ENCODE data around the gene AHCYL2. TPM values are rescaled to one million over a fixed set of nuclear protein-coding genes. Genes with fewer than 3 reads are reported as not detected.
A peak's percentile ranks its signal among the peaks of the same experiment; 100 is the strongest.

The AHCYL2 gene
- total and polyA plus RNA-seq, 2 of the 8 experiments (the other 6 are each of a cell fraction or from before 2014, with no cell fraction given): 20.7 to 25.4 TPM

GRCh38 chr7:129213828-129214227 lies 11.0 kb upstream of the AHCYL2 start:
- H4K20me1 ChIP-seq (replicated peaks in 1 of 2; ENCODE audit: control insufficient read depth in 1 of 2, insufficient read depth in 2 of 2, low read length in 2 of 2): peaks cover 0 to 3% of the 10 kb centered on the region in 2 experiments
- H4K5ac ChIP-seq (ENCODE audit: insufficient read length, low read depth, low read length): no peak overlapping the region
- H4K91ac ChIP-seq (replicated peaks; ENCODE audit: insufficient read length, low read length): no peak overlapping the region
- H3K56ac ChIP-seq (replicated peaks; ENCODE audit: insufficient read length, low read depth, low read length): no peak overlapping the region
- DNase-seq (ENCODE audit: low read depth in 1 of 2, low spot score in 2 of 2): peak; percentile 43 to 66
- H3K36me3 ChIP-seq (ENCODE audit: control insufficient read depth in 2 of 4, insufficient read depth in 4 of 4, low read length in 3 of 4): peaks cover 11 to 28% (median 23%) of the 10 kb centered on the region in 4 experiments
- no peaks in the 10 kb centered on the region for H3K79me2 ChIP-seq (ENCODE audit: control insufficient read depth in 1 of 2, insufficient read depth in 2 of 2, low read length in 2 of 2)
- H3K27ac ChIP-seq (ENCODE audit: low read depth, low read length): no peak overlapping the region
- no peak overlapping the region for H3K4ac ChIP-seq (replicated peaks; ENCODE audit: insufficient read length, low read depth, low read length)
- no peak for FAIRE-seq
- no peak overlapping the region for H2BK12ac ChIP-seq (ENCODE audit: low read depth, low read length)
- H3K23ac ChIP-seq (ENCODE audit: insufficient read length): no peak overlapping the region
- no peak overlapping the region for H2BK15ac ChIP-seq (ENCODE audit: low read length)
- no peak overlapping the region for H2BK120ac ChIP-seq (replicated peaks; ENCODE audit: low read depth, low read length)
- ChIA-PET CTCF (ENCODE audit: partially characterized antibody) (interaction anchor here (0.8 to 10.6 kb wide), 25 partner anchors 10 to 310 kb away, joined by 3 to 258 read pairs (median 4); partner anchors contain the start of gene STRIP2), POLR2A (ENCODE audit: partially characterized antibody) (interaction anchor here (0.7 to 1.9 kb wide), 7 partner anchors 9 to 158 kb away, joined by 3 to 12 read pairs (median 3); partner anchors contain the start of genes AHCYL2 and SMO)
- no peak overlapping the region for H2AK5ac ChIP-seq (ENCODE audit: low read depth, low read length)
- peaks cover 3 to 16% of the 10 kb centered on the region in 2 experiments; a peak in 2 of 4 replicates for H3K9me3 ChIP-seq (ENCODE audit: insufficient read depth in 2 of 2, low read depth in 1 of 2, low read length in 1 of 2)
- no peaks in the 10 kb centered on the region for H3K23me2 ChIP-seq (ENCODE audit: low read depth, low read length)
- 0 out of 8 replicates have a peak overlapping the region, but pooled peaks of 1 of the 4 experiments have one; percentile 1 for H3K4me3 ChIP-seq (ENCODE audit: extremely low read depth in 1 of 4, insufficient read depth in 2 of 4, low read depth in 3 of 4, low read length in 4 of 4)
- no peaks in the 10 kb centered on the region for H3K27me3 ChIP-seq (replicated peaks in 1 of 4; ENCODE audit: control insufficient read depth in 3 of 4, extremely low read depth in 1 of 4, insufficient read depth in 3 of 4, low read length in 3 of 4)
- H3K9ac ChIP-seq (replicated peaks in 1 of 4; ENCODE audit: extremely low read depth in 1 of 4, low read depth in 3 of 4, low read length in 3 of 4): no peak overlapping the region
- no peak overlapping the region for H3K14ac ChIP-seq (ENCODE audit: insufficient read length)
- no peak overlapping the region for H2BK5ac ChIP-seq (ENCODE audit: low read depth, low read length)
- no peak overlapping the region for H2BK20ac ChIP-seq (ENCODE audit: low read length)
- no peaks in the 10 kb centered on the region for H3K79me1 ChIP-seq (ENCODE audit: low read depth, low read length)
- no peak overlapping the region for H3K4me2 ChIP-seq (ENCODE audit: insufficient read depth in 1 of 2, low read depth in 2 of 2, low read length in 2 of 2)
- no peaks in the 10 kb centered on the region; a peak in 1 of 7 replicates for H3K4me1 ChIP-seq (replicated peaks in 1 of 4; ENCODE audit: control insufficient read depth in 3 of 4, insufficient read depth in 4 of 4, low read length in 3 of 4)
- H4K8ac ChIP-seq (ENCODE audit: extremely low read depth, insufficient read depth, low read length): peak overlapping the region; percentile 9; the same call in 1 of the 2 replicates
- WGBS, 2 experiments (ENCODE audit: extremely low coverage in 1 of 2, insufficient coverage in 1 of 2, insufficient read length in 1 of 2, insufficient replicate concordance in 2 of 2, low coverage in 1 of 2, low lambda C conversion rate in 2 of 2, missing lambda C conversion rate in 1 of 2): 87% methylated on average over 15 of the region's 15 CpGs; no CpG with 5 or more reads in 1 of the 2 experiments
- H3K18ac ChIP-seq (ENCODE audit: extremely low read depth, low read length): no peak overlapping the region; the same call in 1 of the 2 replicates
- no peak overlapping the region for H2AFZ ChIP-seq (ENCODE audit: low read length)
- no peak for TF ChIP-seq SAP30 (IDR thresholded peaks at IDR 0.05; ENCODE audit: insufficient read depth, insufficient replicate concordance, low read length)
- no peak for TF ChIP-seq YY1 (IDR thresholded peaks at IDR 0.05; ENCODE audit: low read depth, low read length)
- peak in 1 of 2 experiments; percentile 40; a peak in 1 of 4 replicates for TF ChIP-seq SIN3A (conservative IDR thresholded peaks at IDR 0.05 in 1 of 2, IDR thresholded peaks at IDR 0.05 in 1 of 2; ENCODE audit: low read depth in 1 of 2, low read length in 2 of 2)
- TF ChIP-seq, protein P1, sequence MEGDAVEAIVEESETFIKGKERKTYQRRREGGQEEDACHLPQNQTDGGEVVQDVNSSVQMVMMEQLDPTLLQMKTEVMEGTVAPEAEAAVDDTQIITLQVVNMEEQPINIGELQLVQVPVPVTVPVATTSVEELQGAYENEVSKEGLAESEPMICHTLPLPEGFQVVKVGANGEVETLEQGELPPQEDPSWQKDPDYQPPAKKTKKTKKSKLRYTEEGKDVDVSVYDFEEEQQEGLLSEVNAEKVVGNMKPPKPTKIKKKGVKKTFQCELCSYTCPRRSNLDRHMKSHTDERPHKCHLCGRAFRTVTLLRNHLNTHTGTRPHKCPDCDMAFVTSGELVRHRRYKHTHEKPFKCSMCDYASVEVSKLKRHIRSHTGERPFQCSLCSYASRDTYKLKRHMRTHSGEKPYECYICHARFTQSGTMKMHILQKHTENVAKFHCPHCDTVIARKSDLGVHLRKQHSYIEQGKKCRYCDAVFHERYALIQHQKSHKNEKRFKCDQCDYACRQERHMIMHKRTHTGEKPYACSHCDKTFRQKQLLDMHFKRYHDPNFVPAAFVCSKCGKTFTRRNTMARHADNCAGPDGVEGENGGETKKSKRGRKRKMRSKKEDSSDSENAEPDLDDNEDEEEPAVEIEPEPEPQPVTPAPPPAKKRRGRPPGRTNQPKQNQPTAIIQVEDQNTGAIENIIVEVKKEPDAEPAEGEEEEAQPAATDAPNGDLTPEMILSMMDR (IDR thresholded peaks at IDR 0.05; ENCODE audit: control extremely low read depth in 1 of 3, insufficient read depth in 1 of 3, low read depth in 1 of 3, low read length in 3 of 3): peak; percentile 58 to 66 (median 64)
- TF ChIP-seq RAD21 (IDR thresholded peaks at IDR 0.05 in 1 of 2, conservative IDR thresholded peaks at IDR 0.05 in 1 of 2; ENCODE audit: low read depth in 2 of 2, low read length in 2 of 2): peak; percentile 74 to 84
- TF ChIP-seq PHF8 (conservative IDR thresholded peaks at IDR 0.05; ENCODE audit: low read depth, low read length): no peak
- TF ChIP-seq CBX8 (IDR thresholded peaks at IDR 0.05; ENCODE audit: borderline replicate concordance, low read depth, low read length): no peak
- TF ChIP-seq POLR2A (IDR thresholded peaks at IDR 0.05; ENCODE audit: control extremely low read depth in 1 of 2, low read depth in 2 of 2, low read length in 2 of 2): no peak
- no peak for TF ChIP-seq BACH1 (IDR thresholded peaks at IDR 0.05; ENCODE audit: low read length)
- peak; percentile 54 for TF ChIP-seq MAX (IDR thresholded peaks at IDR 0.05)
